Gastrocnemius medialis (tissue), 4 donors: ENCODE results near the gene DARS1. TPM values are rescaled to one million over a fixed set of nuclear protein-coding genes. Genes with fewer than 3 reads are reported as not detected.

ENCODE experiments used
- ATAC-seq, 2 donors: fragments of 150-250 bp; one replicate each; pipeline ENCODE4 v1.9.1; 2016
- DNase-seq, 2 donors: peaks; one replicate each; pipeline ENCODE4 v3.0.0-alpha.2; 2019
- H3K27ac ChIP-seq, 4 donors: fragments of 200-600 bp; sonication (generic); 1 replicate in 1 of 4; 2 replicates in 3 of 4; pipeline ENCODE4 v1.5.1; 2016 to 2018; ENCODE audit warnings: mild to moderate bottlenecking in 2 of 4, moderate library complexity in 1 of 4
- H3K27me3 ChIP-seq, 3 donors: fragments of 200-600 bp; sonication (generic) in 2 of 3; 1 replicate in 1 of 3; 2 replicates in 2 of 3; pipeline versions ENCODE4 v1.5.1 to v1.6.0; 2016 to 2019; ENCODE audit warnings: mild to moderate bottlenecking in 1 of 3, moderate library complexity in 1 of 3
- H3K36me3 ChIP-seq, 2 donors: fragments of 200-600 bp; sonication (generic) in 1 of 2; one replicate each; pipeline ENCODE4 v1.5.1; 2017 to 2018
- H3K4me1 ChIP-seq, 2 donors: fragments of 200-600 bp; sonication (generic) in 1 of 2; one replicate each; pipeline ENCODE4 v1.5.1; 2016 to 2017; ENCODE audit warnings: mild to moderate bottlenecking in 2 of 2
- H3K4me3 ChIP-seq, 4 donors: fragments of 200-600 bp; sonication (generic) in 3 of 4; 1 replicate in 1 of 4; 2 replicates in 3 of 4; pipeline ENCODE4 v1.5.1; 2016 to 2019; ENCODE audit warnings: mild to moderate bottlenecking in 2 of 4
- H3K9me3 ChIP-seq, 3 donors: fragments of 200-600 bp; sonication (generic) in 2 of 3; 1 replicate in 1 of 3; 2 replicates in 2 of 3; pipeline ENCODE4 v1.5.1; 2016 to 2019
- CTCF ChIP-seq, 5 experiments: fragments of 450-650 bp in 3 of 5; fragments of 200-600 bp in 2 of 5; sonication (generic) in 2 of 5; IDR thresholded peaks in 4 of 5; conservative IDR thresholded peaks in 1 of 5; 1 replicate in 4 of 5; 2 replicates in 1 of 5; pipeline ENCODE4 v1.5.1; 2016 to 2019; ENCODE audit warnings: antibody characterized with exemption in 5 of 5, mild to moderate bottlenecking in 3 of 5, moderate library complexity in 3 of 5
- POLR2A ChIP-seq, 2 donors: fragments of 450-650 bp; IDR thresholded peaks; one replicate each; pipeline ENCODE4 v1.6.1; 2017; ENCODE audit warnings: antibody characterized with exemption in 2 of 2, mild to moderate bottlenecking in 2 of 2, moderate library complexity in 2 of 2
- in situ Hi-C, 4 donors: fragments of 200-750 bp; cut with MboI; loops; one replicate each; pipeline versions ENCODE4 v1.15.0 to v1.8.0; 2017; ENCODE audit warnings: low sequenced_read_pairs in 4 of 4
- intact Hi-C: fragments of 100-400 bp; cut with DNase I; formaldehyde crosslinking; loops from one replicate; pipeline ENCODE4 v1.15.1; 2023; ENCODE audit warnings: low total_unique reads
- total RNA-seq, 4 donors: library from RNA; depleted of rRNA; stranded (reverse); fragments of >200 nt; gene quantifications; one replicate each; pipeline versions ENCODE4 v1.1.0 to v1.2.3, GENCODE V29; 2016

The DARS1 gene
- total RNA-seq, 4 donors from 2014 or later: 86.2 to 97.2 (median 89.8) TPM

- TF ChIP-seq CTCF (IDR thresholded peaks at IDR 0.05 in 4 of 5, conservative IDR thresholded peaks at IDR 0.05 in 1 of 5) (no peak), POLR2A (IDR thresholded peaks at IDR 0.05) (no peak)
- in situ Hi-C loops (no loop called here), intact Hi-C loops (no loop called here)
- Histone ChIP-seq H3K9me3 (no peaks in the 10 kb centered on the region), H3K27me3 (no peaks in the 10 kb centered on the region), H3K4me1 (peaks cover 0 to 17% of the 10 kb centered on the region in 2 donors), H3K27ac (no peak overlapping the region), H3K4me3 (no peak overlapping the region), H3K36me3 (peaks cover 0 to 7% of the 10 kb centered on the region in 2 donors)
- ATAC-seq: no peak
- no peak for DNase-seq
These were observed 37.9 kb downstream of the DARS1 start for GRCh38 chr2:135947483-135947882.

DNA sequence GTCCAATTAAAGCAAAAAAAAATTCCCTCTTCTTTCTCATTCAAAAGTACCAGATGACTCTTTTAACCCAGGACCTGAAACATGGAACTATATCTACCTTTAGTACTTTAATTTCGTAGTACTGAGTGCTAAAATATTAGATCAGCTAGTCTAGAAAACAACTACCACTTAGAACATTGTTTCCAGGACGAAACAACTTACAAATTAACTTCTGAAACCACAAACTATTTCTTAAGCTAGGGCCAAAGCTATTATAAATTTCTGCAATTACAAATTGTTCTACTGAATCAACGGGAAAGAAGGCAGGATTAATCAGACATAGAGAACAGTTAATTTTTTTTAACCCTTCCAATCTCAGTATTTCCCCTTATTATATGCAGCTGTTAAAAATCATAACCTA, 39.9 kb downstream of the DARS1 start:
- in situ Hi-C loops: no loop called here
- intact Hi-C loops: no loop called here
- H3K27ac ChIP-seq: no peak overlapping the region
- H3K27me3 ChIP-seq: no peaks in the 10 kb centered on the region
- peaks cover 0 to 7% of the 10 kb centered on the region in 2 donors for H3K36me3 ChIP-seq
- TF ChIP-seq POLR2A (IDR thresholded peaks at IDR 0.05): no peak
- no peaks in the 10 kb centered on the region for H3K9me3 ChIP-seq
- no peak overlapping the region for H3K4me3 ChIP-seq
- ATAC-seq (no peak), DNase-seq (no peak)
- peaks cover 0 to 17% of the 10 kb centered on the region in 2 donors for H3K4me1 ChIP-seq

DNA sequence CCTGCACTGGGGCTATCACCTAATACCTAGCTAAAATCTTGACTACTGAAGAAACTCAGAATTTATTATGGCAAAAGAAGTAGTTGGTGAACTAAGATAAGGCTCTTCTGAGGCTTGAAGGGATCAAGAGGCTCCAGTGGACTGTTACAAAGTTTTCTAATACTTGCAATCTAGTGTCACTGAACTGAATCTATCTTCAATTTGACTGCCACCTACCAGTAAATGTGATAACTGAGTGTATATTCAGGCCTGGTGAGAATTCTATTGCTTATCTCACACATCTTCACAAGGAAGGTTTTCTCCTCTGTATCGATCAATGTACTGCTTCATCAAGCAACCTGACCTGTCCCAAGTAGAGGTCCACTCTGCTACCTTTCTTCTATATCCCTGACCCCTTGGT, 40.8 kb downstream of the DARS1 start:
- no peaks in the 10 kb centered on the region for H3K9me3 ChIP-seq
- no peak overlapping the region for H3K27ac ChIP-seq
- no peak overlapping the region for H3K4me3 ChIP-seq
- no peak for TF ChIP-seq POLR2A (IDR thresholded peaks at IDR 0.05)
- TF ChIP-seq CTCF (IDR thresholded peaks at IDR 0.05 in 4 of 5, conservative IDR thresholded peaks at IDR 0.05 in 1 of 5): no peak
- in situ Hi-C loops: no loop called here
- intact Hi-C loops: no loop called here
- ATAC-seq (no peak), DNase-seq (no peak)
- H3K27me3 ChIP-seq: no peaks in the 10 kb centered on the region
- H3K4me1 ChIP-seq: peaks cover 0 to 12% of the 10 kb centered on the region in 2 donors
- H3K36me3 ChIP-seq: peaks cover 0 to 7% of the 10 kb centered on the region in 2 donors

DNA sequence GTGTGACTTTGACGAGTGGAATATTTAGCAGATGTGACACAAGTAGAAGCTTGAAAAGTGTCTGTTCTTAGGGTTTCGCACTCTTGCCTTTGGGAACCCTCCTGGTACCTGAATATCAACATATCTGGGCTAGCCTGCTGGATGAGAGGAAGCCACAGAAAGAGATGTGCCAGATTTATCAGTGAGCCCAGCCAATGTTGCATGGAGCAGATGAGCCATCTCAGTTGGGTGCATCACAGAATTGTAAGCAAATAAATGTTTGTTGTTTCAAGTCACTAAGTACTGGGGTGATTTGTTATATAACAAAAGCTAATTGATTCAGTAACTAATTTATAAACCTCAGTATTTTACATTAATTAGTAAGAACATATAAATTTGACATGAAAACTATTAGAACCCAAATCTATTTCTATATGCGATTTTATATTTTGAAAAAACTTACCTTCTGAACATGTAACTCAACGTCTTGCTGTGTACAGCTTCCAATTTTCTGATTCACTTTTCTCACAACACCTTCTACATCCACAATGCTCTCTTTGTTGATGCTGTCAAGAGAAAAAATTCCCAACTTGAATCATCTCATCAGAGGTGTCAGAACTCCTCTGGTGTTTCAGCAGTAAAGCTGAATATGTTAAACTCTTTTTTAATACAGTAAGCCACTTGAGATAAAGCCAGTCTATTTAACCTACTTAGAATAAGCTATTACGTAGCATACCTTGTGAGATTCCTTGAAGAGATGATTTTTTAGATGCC, 42.3 kb downstream of the DARS1 start:
- ATAC-seq (no peak), DNase-seq (no peak)
- intact Hi-C loops: no loop called here
- in situ Hi-C loops: no loop called here
- H3K4me3 ChIP-seq: no peak overlapping the region
- no peaks in the 10 kb centered on the region for H3K4me1 ChIP-seq
- no peak for TF ChIP-seq POLR2A (IDR thresholded peaks at IDR 0.05)
- no peak for TF ChIP-seq CTCF (IDR thresholded peaks at IDR 0.05 in 4 of 5, conservative IDR thresholded peaks at IDR 0.05 in 1 of 5)
- H3K9me3 ChIP-seq: no peaks in the 10 kb centered on the region
- H3K36me3 ChIP-seq: peaks cover 0 to 7% of the 10 kb centered on the region in 2 donors
- H3K27ac ChIP-seq: no peak overlapping the region
- no peaks in the 10 kb centered on the region for H3K27me3 ChIP-seq

DNA sequence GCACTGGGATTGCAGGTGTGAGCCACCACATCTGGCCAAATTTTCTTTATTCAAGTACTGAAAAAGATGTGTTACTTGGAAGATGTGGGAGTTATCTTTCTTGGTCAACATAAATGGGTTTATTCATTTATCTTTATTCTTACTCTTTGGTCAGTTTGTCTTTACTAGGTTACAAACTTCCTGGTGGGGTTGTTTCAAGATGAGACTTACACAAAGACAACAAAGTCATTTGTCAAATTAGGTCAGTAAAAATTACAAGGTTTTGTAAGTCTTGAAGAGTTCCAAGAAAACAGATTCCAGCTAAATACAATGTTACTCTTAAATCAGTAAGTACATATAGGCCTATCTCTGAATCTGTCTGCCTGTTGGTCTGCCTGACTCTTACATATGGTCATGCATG, 48.9 kb downstream of the DARS1 start:
- in situ Hi-C loops: no loop called here
- TF ChIP-seq POLR2A (IDR thresholded peaks at IDR 0.05) (no peak), CTCF (IDR thresholded peaks at IDR 0.05 in 4 of 5, conservative IDR thresholded peaks at IDR 0.05 in 1 of 5) (no peak)
- H3K27me3 ChIP-seq: no peaks in the 10 kb centered on the region

More for the DNA sequence above, 48.9 kb downstream of the DARS1 start:
- no peak for ATAC-seq
- H3K4me1 ChIP-seq: no peaks in the 10 kb centered on the region
- intact Hi-C loops: no loop called here
- no peak for DNase-seq
- no peak overlapping the region for H3K27ac ChIP-seq
- H3K9me3 ChIP-seq: no peaks in the 10 kb centered on the region
- H3K36me3 ChIP-seq: peaks cover 0 to 15% of the 10 kb centered on the region in 2 donors
- H3K4me3 ChIP-seq: no peak overlapping the region
